ENCODE data around the gene ATG9A. TPM values are rescaled to one million over a fixed set of nuclear protein-coding genes. Genes with fewer than 3 reads are reported as not detected.

Gene ATG9A
- total RNA-seq, 1 experiment from 2014 or later: 46.4 TPM

GRCh38 chr2:219176818-219177551 lies 52.5 kb downstream of the ATG9A start, which contains the start of gene CNPPD1:
CNPPD1 (minus strand) TSS chr2:219176925; CDS start chr2:219176828, 97 bp downstream.
- peak within 1 kb of the TSS; percentile 99 for H3K4me2 ChIP-seq (ENCODE audit: insufficient read depth, insufficient read length, low read length)
- peaks cover 3% of the 10 kb centered on the region for H3K79me1 ChIP-seq (ENCODE audit: insufficient read depth, low read depth, low read length, poor library complexity, severe bottlenecking)
- peak within 1 kb of the TSS; percentile 48 for H3K9ac ChIP-seq (ENCODE audit: extremely low read depth, insufficient read length, low read length)
- no peaks in the 10 kb centered on the region for H3K27me3 ChIP-seq (ENCODE audit: insufficient read depth, low read length)
- no peak within 1 kb of the TSS for H2BK5ac ChIP-seq (ENCODE audit: insufficient read length, low read length)
- no peaks in the 10 kb centered on the region for H3K9me3 ChIP-seq (ENCODE audit: control insufficient read depth, low read depth, low read length)
- H4K20me1 ChIP-seq (ENCODE audit: control insufficient read depth, insufficient read depth, insufficient read length): no peaks in the 10 kb centered on the region
- no peak within 1 kb of the TSS for H3K4ac ChIP-seq (ENCODE audit: low read depth, low read length)
- no peak within 1 kb of the TSS for H3K23ac ChIP-seq (ENCODE audit: insufficient read length, low read depth, low read length)
- H2AFZ ChIP-seq (ENCODE audit: low read length): no peak within 1 kb of the TSS
- H2BK20ac ChIP-seq (ENCODE audit: low read depth, low read length, poor library complexity, severe bottlenecking): no peak within 1 kb of the TSS
- peak within 1 kb of the TSS; percentile 97 to 98 (median 97) for H3K27ac Mint-ChIP-seq
- H3K4me1 Mint-ChIP-seq: peaks cover 13 to 22% of the 10 kb centered on the region in 2 experiments
- H3K27ac ChIP-seq (ENCODE audit: insufficient read length, low read depth, low read length): peak within 1 kb of the TSS; percentile 78
- peak within 1 kb of the TSS; percentile 90 to 93 for H3K4me3 Mint-ChIP-seq
- peaks cover 20% of the 10 kb centered on the region for H3K23me2 ChIP-seq (ENCODE audit: insufficient read length, low read depth, low read length, poor library complexity, severe bottlenecking)
- no peak within 1 kb of the TSS for H3K56ac ChIP-seq (ENCODE audit: insufficient read length, low read depth, low read length)
- H3K14ac ChIP-seq (ENCODE audit: insufficient read depth, low read length): no peak within 1 kb of the TSS
- H4K91ac ChIP-seq (ENCODE audit: insufficient read length, low read depth, low read length): no peak within 1 kb of the TSS
- no peak within 1 kb of the TSS for H4K5ac ChIP-seq (ENCODE audit: insufficient read length, low read depth, low read length)
- no peak within 1 kb of the TSS for H4K8ac ChIP-seq (replicated peaks; ENCODE audit: insufficient read length, low read depth, low read length)
- no peak; the same call in 1 of the 3 replicates for TF ChIP-seq CTCF (conservative IDR thresholded peaks at IDR 0.05)
- no peak within 1 kb of the TSS for H3K18ac ChIP-seq (ENCODE audit: insufficient read length, low read depth, low read length)
- no peaks in the 10 kb centered on the region; a peak in 1 of 5 replicates for H3K9me3 Mint-ChIP-seq
- no peak within 1 kb of the TSS for H2BK15ac ChIP-seq (ENCODE audit: low read depth, low read length)
- peak; percentile 86 for DNase-seq
- H2AK5ac ChIP-seq (ENCODE audit: insufficient read length, low read length): no peak within 1 kb of the TSS
- no CpG with 5 or more reads among the region's 69 CpGs for WGBS (ENCODE audit: extremely low coverage, insufficient read length, low lambda C conversion rate)
- peaks cover 20 to 49% (median 41%) of the 10 kb centered on the region in 3 experiments for H3K36me3 Mint-ChIP-seq (ENCODE audit: insufficient read depth in 1 of 3, low read depth in 3 of 3)
- H3T11ph ChIP-seq (ENCODE audit: low read length): no peak within 1 kb of the TSS
- H3K27me3 Mint-ChIP-seq (ENCODE audit: low read depth): no peaks in the 10 kb centered on the region; the same call in 1 of the 2 replicates
- no peaks in the 10 kb centered on the region for H3K79me2 ChIP-seq (ENCODE audit: insufficient read depth, low read length)
- H3K4me1 ChIP-seq (ENCODE audit: insufficient read depth, low read length): 0 out of 2 replicates have a peak, but pooled peaks cover 3% of the 10 kb centered on the region
- H2BK120ac ChIP-seq (ENCODE audit: low read depth, low read length, poor library complexity, severe bottlenecking): no peak within 1 kb of the TSS
- H2BK12ac ChIP-seq (ENCODE audit: insufficient read length, low read depth, low read length): no peak within 1 kb of the TSS

Measured in H9 (cell line).